Activated CD4-positive, alpha-beta T cell treated with anti-CD3 and anti-CD28 coated beads for 24 hours (primary cell): ENCODE data around the gene METAP2.
"Not testable (repeated sequence)": the region's sequence is repeated elsewhere in the genome, so short reads cannot be mapped to it uniquely, and the experiment has no call there.

Source experiments
- DNase-seq, 2 donors: peaks; one replicate each; pipeline ENCODE4 v3.0.0-alpha.2; 2020; ENCODE audit warnings: low read depth in 2 of 2

The METAP2 gene

GRCh38 chr12:95473884-95474659, at the start of gene METAP2:
METAP2 (plus strand) TSS chr12:95474152; CDS start chr12:95474180, 28 bp downstream.
- DNase-seq = peak; percentile 89 to 90

DNA sequence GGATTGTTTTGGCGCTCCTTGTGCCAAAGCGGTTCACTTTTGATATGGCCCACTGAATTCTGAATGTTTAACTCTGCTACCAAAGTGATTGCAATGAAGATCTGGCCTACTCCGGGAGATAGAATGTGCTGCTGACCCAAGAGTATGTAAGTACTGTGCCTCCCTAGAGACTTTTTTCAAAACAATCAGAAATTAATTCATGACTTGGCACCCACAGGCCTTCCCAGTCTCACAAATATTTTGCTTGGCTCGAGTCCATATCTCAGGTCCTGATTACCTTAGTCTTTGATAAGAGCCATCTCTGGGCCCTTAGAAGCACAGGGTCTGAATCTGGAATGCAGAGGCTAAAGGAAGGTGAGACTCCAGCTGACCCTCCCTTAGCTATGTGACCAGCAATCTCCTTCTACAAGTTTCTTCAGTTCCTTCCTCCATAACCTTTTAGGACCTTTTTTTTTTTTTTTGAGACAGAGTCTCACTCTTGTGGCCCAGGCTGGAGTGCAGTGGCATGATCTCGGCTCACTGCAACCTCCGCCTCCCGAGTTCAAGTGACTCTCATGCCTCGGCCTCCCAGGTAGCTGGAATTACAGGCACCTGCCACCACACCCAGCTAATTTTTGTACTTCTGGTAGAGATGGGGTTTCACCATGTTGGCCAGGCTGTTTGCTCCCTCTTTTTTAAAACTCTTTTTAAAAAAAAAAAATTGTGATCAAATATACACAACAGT, 49.5 kb upstream of the METAP2 start:
- DNase-seq = no peak

DNA sequence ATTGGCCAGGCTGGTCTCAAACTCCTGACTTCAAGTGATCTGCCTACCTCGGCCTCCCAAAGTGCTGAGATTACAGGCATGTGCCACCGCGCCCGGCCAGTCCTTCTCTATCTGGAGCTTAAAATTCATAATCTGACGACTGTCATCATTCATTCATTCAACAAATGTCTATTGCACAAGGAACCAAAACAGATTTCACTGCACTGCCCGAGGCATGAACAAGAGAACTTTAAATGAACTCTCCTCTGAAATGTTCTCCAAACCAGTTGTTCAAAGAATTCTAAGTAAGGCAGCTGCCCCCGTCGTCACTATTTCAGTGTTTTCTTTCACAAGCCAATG, 44.8 kb upstream of the METAP2 start:
- DNase-seq = no peak

DNA sequence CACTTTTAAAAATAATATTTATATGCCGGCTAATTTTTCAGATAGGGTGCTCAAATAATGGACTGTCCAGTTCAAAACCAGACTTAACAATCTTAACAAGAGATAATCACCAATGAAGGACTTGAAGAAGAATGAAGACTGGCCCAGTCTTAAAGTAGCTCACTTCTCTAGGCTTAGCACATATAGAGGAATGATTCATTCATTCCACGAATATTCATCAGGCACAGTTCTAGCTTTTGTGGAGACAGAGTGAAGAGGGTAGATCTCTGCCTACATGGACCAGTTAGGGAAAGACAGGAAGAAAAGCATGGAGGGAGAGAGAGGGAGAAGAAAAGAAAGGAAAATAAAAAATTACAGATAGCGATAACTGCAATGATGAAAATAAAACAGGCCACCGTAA, 42.8 kb upstream of the METAP2 start:
- no peak for DNase-seq

DNA sequence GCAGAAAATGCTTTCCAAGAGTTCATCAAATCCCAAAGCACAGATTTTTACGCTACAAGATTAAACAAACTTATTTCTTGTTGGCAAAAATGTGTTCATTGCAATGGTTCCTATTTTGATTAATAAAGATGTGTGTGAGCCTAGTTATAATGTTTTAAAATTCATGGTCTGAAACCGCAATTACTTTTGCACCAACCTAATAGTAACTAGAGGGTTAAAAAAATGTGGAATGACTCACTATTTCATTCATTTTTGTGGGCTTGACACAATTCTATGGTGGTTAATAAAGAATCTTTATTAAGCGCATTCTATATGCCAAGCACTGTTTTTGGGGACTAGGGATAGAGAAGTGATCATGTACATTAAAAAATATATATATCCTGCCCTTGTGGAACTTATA, 38.6 kb upstream of the METAP2 start:
- no peak for DNase-seq

- no peak for DNase-seq
Measured at GRCh38 chr12:95437565-95437964, 36.4 kb upstream of the METAP2 start.

- no peak for DNase-seq
Measured at GRCh38 chr12:95439461-95440230, 34.3 kb upstream of the METAP2 start.

GRCh38 chr12:95440401-95440800, 33.6 kb upstream of the METAP2 start:
- no peak for DNase-seq

- DNase-seq = no peak
Measured at GRCh38 chr12:95443459-95443858, 30.5 kb upstream of the METAP2 start.

GRCh38 chr12:95445099-95445498, 28.9 kb upstream of the METAP2 start:
- not testable (repeated sequence) for DNase-seq

- no peak for DNase-seq
Measured at GRCh38 chr12:95445884-95446505, 28.0 kb upstream of the METAP2 start.

GRCh38 chr12:95446506-95446900, 27.4 kb upstream of the METAP2 start:
- DNase-seq = no peak

GRCh38 chr12:95449656-95450055, 24.3 kb upstream of the METAP2 start:
- DNase-seq = not testable (repeated sequence)

GRCh38 chr12:95452501-95452900, 21.5 kb upstream of the METAP2 start:
- not testable (repeated sequence) for DNase-seq

GRCh38 chr12:95453881-95454280, 20.1 kb upstream of the METAP2 start:
- not testable (repeated sequence) for DNase-seq

GRCh38 chr12:95454780-95455215, 19.2 kb upstream of the METAP2 start:
- DNase-seq = not testable (repeated sequence)

DNA sequence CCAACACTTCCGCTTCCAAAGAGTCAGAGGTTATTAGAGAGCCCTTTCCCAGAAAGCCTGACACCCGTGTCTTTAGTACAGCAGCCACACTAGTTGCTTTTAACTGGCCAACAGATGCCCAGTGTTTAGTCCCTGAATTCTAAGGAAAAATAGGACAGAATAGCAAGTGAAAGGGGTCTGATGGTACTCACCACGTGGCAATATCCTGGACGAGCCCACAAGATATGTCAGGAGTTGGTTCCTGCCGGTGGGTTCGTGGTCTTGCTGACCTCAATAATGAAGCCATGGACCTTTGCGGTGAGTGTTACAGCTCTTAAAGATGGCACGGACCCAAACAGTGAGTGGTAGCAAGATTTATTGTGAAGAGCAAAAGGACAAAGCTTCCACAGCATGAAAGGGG, 16.3 kb upstream of the METAP2 start:
- DNase-seq = not testable (repeated sequence)

DNA sequence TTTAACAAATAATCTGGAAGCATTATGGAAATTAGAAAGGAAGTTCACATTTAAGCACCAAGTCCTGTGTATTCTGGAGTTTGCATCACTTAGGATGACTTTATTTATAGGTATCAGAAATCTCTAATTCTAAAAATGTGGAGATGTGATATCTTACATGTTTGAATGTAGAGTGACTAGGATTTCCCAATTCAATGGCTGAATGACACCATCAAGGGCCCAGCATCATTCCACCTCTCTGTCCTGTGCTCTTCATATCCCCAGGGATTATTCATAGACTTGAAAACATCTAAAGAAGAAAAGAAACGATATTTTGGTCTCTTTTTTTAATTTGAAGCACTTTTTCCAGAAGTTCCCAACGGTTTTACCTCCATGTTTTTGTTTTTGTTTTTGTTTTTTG, 15.2 kb upstream of the METAP2 start:
- no peak for DNase-seq

GRCh38 chr12:95459310-95459709, 14.6 kb upstream of the METAP2 start:
- DNase-seq = no peak

- DNase-seq = no peak
Measured at GRCh38 chr12:95460105-95460504, 13.8 kb upstream of the METAP2 start.

DNA sequence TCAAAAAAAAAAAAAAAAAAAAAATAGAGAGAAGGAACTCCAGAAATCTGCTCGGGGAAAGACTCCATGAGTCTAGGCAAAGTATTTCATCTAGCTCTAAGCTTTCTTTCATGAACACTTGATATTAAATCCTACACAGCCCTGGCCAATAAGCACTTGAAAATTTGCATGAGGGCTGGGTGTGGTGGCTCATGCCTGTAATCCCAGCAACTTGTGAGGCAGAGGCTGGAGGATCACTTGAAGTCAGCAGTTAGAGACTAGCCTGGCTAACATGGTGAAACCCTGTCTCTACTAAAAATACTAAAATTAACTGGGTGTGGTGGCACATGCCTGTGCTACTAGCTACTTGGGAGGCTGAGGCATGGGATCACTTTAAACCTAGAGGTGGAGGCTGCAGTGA, 13.1 kb upstream of the METAP2 start:
- no peak for DNase-seq

DNA sequence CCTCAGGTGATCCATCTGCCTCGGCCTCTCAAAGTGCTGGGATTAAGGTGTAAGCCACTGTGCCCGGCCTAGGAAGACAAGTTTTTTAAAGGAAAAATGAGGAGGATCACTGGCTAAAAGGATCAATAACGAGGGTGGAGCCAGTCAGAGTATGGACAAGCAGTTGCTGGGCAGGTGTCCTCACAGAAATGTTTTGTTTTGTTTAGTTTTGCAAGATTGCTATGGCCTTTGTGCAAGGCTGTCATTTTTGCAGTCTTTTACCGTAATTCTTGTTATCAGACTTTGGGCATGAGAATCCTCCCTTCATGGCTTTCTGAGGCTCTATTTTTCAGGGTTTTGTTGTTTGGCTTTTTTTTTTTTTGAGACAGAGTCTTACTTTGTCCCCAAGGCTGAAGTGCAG, 11.9 kb upstream of the METAP2 start:
- DNase-seq = no peak
